Naive thymus-derived CD8-positive, alpha-beta T cell (primary cell): ENCODE results near the gene MGAT2. TPM values are rescaled to one million over a fixed set of nuclear protein-coding genes. Genes with fewer than 3 reads are reported as not detected.

Experiments
- polyA plus RNA-seq, 3 donors: library from polyadenylated mRNA; unstranded; fragments of 300-500 nt; fragmentation: Illumina TruSeq; gene quantifications; one replicate each; pipeline ENCODE4 v1.2.3, GENCODE V29; 2021
- total RNA-seq, 8 experiments: library from RNA in 2 of 8; stranded (reverse) in 2 of 8; gene quantifications; one replicate each; pipeline ENCODE4 v1.2.3 and lab custom pipeline; 2021 to 2026

Gene MGAT2
- total and polyA plus RNA-seq, 5 experiments from 2014 or later: 15.8 to 26.9 (median 24.9) TPM

Other genes with a start within 250 kb of the MGAT2 start
- gene RPS29, start 34.4 kb upstream of the MGAT2 start, total RNA-seq: 1,000 to 10,000 TPM; 2,453 to 3,084 TPM
- over 10,000 TPM; 11,853 to 13,490 (median 12,998) TPM for gene RPS29, start 34.4 kb upstream of the MGAT2 start, polyA plus RNA-seq
- gene LRR1, start 21.9 kb upstream of the MGAT2 start, total RNA-seq: 10 to 100 TPM; 12.1 to 12.9 TPM
- gene LRR1, start 21.9 kb upstream of the MGAT2 start, polyA plus RNA-seq: 10 to 100 TPM in 1 of 3 donors, 1 to 10 TPM in 2; 8.5 to 10.4 (median 8.9) TPM
- gene RPL36AL, start 173 bp upstream of the MGAT2 start, total RNA-seq: 100 to 1,000 TPM; 259 to 268 TPM
- 100 to 1,000 TPM; 489 to 628 (median 623) TPM for gene RPL36AL, start 173 bp upstream of the MGAT2 start, polyA plus RNA-seq
- 1 to 10 TPM; 6.9 TPM for gene DNAAF2, start 14.4 kb downstream of the MGAT2 start, total RNA-seq
- gene DNAAF2, start 14.4 kb downstream of the MGAT2 start, polyA plus RNA-seq: 10 to 100 TPM; 10.1 to 16.7 (median 12.3) TPM
- gene POLE2, start 67.4 kb downstream of the MGAT2 start, total RNA-seq: 1 to 10 TPM; 1.9 to 2.0 TPM
- 1 to 10 TPM; 1.3 to 3.2 (median 1.6) TPM for gene POLE2, start 67.4 kb downstream of the MGAT2 start, polyA plus RNA-seq
- gene KLHDC1, start 72.3 kb downstream of the MGAT2 start, total RNA-seq: 10 to 100 TPM; 18.2 to 19.3 TPM
- 1 to 10 TPM; 2.6 to 9.0 (median 3.2) TPM for gene KLHDC1, start 72.3 kb downstream of the MGAT2 start, polyA plus RNA-seq
- 10 to 100 TPM; 93.3 to 96.6 TPM for gene KLHDC2, start 147.4 kb downstream of the MGAT2 start, total RNA-seq
- 10 to 100 TPM; 72.5 to 77.4 (median 75.5) TPM for gene KLHDC2, start 147.4 kb downstream of the MGAT2 start, polyA plus RNA-seq
- 100 to 1,000 TPM; 121 to 122 TPM for gene NEMF, start 232.0 kb downstream of the MGAT2 start, total RNA-seq
- gene NEMF, start 232.0 kb downstream of the MGAT2 start, polyA plus RNA-seq: 10 to 100 TPM; 39.6 to 46.1 (median 43.5) TPM